ES-I3 (cell line): ENCODE measurements around the gene BLVRA.

ENCODE experiments used
- H3K36me3 ChIP-seq: 2 replicates; pipeline ENCODE4 v1.6.1; 2013; ENCODE audit warnings: mild to moderate bottlenecking, low read length, control low read depth, moderate library complexity; ENCODE audit not compliant: insufficient read depth
- H3K4me1 ChIP-seq: 2 replicates; pipeline ENCODE4 v1.6.1; 2013; ENCODE audit warnings: mild to moderate bottlenecking, control low read depth, low read length; ENCODE audit not compliant: insufficient read depth
- H3K9ac ChIP-seq: 2 replicates; pipeline ENCODE4 v1.6.1; 2013; ENCODE audit warnings: low read depth, mild to moderate bottlenecking, low read length, moderate library complexity
- H3K9me3 ChIP-seq: 2 replicates; pipeline ENCODE4 v1.6.1; 2013; ENCODE audit warnings: mild to moderate bottlenecking, low read length, moderate library complexity; ENCODE audit not compliant: control insufficient read depth, insufficient read depth

Gene BLVRA

DNA sequence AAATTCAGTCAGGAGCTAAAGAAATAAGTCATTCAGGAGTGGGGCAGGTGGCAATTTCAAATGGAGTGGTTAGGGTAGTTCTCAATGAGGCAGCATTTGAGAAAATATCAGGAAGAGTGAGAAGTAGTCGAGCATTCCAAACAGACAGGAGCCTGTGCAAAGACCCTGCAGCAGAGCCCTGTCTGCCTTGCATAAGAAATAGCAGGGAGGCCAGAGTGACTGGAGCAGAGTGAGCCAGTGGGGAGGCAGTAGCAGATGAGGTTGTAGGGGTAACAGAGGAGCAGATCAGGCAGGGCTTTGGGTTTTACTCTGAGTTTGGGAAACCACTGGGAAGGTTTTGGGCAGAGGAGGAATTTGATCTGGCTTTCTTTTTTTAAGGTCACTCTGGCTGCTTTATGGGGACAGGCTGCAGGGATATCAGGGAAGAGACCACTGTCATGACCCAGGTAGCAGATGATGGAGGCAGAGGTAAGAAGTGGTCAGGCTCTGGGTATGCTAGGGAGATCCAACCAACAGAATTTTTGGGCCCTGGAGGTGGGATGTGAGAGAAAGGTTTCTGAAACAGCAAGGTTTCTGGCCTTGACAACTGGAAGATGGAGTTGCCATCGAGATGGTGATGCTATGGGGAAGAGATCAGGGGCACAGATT is 1.3 kb upstream of the BLVRA start:
- H3K4me1 ChIP-seq: peaks cover 4% of the 10 kb centered on the region; the same call in 1 of the 2 replicates
- H3K9ac ChIP-seq: 0 out of 2 replicates have a peak overlapping the region, but pooled peaks have one; percentile 78
- no peaks in the 10 kb centered on the region for H3K9me3 ChIP-seq
- no peaks in the 10 kb centered on the region for H3K36me3 ChIP-seq

DNA sequence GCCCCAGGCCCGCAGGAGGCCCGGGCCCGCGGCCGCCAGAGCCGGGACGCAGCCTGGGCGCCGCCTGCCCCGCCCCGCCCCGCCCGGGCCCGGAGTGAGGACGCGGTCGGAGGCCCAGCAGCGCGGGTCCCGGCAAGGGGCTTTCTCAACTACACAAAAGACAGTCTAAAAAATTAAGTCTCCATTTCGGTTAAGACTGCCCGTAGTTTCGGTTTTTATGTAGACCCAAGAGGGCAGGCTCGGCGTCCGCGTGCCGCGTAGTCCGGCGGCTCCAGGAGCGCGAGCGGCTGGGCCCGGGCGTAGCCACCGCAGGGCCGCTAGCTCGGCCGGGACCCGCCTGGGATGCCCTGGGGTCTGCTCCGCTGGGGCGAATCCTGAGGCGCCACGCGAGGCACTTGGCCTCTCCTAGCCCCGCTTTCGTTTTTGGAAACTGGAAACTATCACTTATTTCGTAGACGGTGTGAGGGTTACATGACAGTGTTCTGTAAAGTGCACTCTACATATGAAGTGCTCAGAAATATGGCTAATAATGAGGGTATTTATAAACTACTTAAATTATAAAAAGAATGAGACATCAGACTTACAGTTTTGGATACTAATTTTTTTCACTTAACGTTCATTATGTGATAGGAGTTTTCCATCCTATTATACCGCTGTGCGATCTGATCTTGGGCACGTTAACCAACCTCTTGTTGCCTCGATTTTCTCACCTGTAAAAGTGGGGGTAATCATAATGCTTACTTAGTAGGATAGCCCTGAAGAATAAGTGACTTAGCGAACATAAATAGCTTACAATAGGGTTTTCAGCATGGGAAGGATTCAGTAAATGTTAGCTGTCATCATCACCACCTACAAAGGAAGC is 573 bp downstream of the BLVRA start:
- H3K4me1 ChIP-seq: peaks cover 15% of the 10 kb centered on the region
- no peaks in the 10 kb centered on the region for H3K36me3 ChIP-seq
- H3K9me3 ChIP-seq: no peaks in the 10 kb centered on the region
- H3K9ac ChIP-seq: peak overlapping the region; percentile 78

DNA sequence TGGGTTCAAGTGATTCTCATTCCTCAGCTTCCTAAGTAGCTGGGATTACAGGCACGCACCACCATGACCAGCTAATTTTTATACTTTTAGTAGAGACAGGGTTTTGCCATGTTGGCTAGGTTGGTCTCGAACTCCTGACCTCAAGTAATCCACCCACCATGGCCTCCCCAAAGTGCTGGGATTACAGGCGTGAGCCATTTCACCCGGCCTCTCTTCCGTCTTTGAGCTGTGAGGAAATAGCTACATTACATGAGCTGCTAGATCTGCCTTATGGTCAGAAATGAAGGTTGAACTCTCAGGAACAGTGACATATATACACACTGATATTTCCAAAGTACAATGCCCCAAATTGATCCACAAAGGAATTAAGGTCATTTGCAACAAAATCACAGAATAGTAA is 2.4 kb downstream of the BLVRA start:
- Histone ChIP-seq H3K4me1 (peaks cover 22% of the 10 kb centered on the region), H3K36me3 (no peaks in the 10 kb centered on the region), H3K9ac (no peak overlapping the region), H3K9me3 (no peaks in the 10 kb centered on the region)

DNA sequence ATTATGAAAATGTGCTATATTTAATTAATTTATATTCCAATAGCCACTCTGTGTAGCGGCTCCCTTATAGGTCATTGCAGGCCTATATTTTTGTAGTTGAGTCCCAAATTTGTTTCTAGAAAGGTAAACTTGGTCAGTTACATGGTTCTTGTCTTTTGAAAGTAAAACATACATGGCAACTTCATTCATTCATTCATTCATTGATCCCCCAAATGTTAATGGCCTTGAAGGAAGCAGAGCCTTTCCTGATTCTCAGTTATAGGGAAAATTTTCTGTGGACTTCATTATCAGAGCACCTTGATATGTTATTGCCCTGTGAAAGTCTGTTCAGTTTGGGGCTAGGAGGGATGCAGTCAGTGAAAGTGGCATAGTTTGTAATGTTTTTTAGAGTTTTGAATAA is 2.9 kb downstream of the BLVRA start:
- Histone ChIP-seq H3K36me3 (no peaks in the 10 kb centered on the region), H3K4me1 (peaks cover 22% of the 10 kb centered on the region), H3K9me3 (no peaks in the 10 kb centered on the region), H3K9ac (no peak overlapping the region)

DNA sequence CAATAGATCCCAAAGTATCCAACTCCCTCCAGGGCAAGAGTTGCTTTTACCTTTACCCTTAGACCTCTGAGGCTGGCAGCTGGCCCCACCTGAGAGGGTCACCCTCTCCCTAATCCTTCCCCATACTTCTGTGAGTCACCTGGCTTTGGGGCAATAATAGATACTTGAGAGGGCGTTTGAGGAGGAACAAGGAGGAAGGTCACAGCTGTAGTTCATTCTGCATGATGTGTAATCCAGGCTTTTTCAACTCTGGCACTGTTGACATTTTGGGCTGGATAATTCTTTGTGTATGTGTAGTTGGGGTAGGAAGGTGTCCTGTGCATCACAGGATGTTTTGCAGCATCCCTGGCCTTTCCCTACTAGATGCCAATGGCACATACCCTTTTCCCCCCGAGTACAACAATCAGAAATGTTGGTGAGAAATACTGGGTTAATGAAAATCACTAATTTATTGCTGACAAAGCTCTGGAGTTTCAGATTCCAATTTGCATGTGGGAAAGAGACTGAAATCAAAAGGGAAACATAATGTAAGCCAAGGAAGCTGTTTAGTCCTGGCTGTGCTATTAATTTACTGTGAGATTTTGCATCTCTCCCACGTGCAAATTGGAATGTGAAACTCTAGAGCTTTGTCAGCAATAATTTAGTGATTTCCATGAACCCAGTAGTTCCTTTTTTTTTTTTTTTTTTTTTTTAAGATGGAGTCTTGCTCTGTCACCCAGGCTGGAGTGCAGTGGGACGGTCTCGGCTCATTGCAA is 3.6 kb downstream of the BLVRA start:
- no peak overlapping the region for H3K9ac ChIP-seq
- H3K9me3 ChIP-seq: no peaks in the 10 kb centered on the region
- no peaks in the 10 kb centered on the region for H3K36me3 ChIP-seq
- peaks cover 18% of the 10 kb centered on the region for H3K4me1 ChIP-seq

DNA sequence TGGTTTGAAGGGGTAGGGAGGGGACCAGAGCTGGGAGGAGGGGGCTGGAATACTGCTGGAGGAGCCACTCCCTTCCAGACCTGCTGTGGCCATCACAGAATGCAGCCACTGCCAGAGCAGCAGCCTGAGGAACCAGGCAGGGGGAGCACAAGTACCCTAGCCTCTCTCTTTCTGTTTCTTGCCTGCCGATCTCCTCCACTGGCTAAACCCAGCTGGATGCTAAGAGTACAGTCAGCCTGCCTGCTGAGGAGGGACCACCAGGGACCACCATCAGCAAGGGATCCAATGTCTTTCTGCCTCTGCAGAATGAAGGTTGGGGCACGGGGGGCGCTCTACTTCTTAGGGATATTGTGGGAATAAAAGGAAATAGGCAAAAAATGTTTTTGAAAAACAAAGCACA is 4.7 kb downstream of the BLVRA start:
- H3K36me3 ChIP-seq: no peaks in the 10 kb centered on the region
- no peaks in the 10 kb centered on the region for H3K9me3 ChIP-seq
- H3K9ac ChIP-seq: no peak overlapping the region
- peaks cover 18% of the 10 kb centered on the region for H3K4me1 ChIP-seq

DNA sequence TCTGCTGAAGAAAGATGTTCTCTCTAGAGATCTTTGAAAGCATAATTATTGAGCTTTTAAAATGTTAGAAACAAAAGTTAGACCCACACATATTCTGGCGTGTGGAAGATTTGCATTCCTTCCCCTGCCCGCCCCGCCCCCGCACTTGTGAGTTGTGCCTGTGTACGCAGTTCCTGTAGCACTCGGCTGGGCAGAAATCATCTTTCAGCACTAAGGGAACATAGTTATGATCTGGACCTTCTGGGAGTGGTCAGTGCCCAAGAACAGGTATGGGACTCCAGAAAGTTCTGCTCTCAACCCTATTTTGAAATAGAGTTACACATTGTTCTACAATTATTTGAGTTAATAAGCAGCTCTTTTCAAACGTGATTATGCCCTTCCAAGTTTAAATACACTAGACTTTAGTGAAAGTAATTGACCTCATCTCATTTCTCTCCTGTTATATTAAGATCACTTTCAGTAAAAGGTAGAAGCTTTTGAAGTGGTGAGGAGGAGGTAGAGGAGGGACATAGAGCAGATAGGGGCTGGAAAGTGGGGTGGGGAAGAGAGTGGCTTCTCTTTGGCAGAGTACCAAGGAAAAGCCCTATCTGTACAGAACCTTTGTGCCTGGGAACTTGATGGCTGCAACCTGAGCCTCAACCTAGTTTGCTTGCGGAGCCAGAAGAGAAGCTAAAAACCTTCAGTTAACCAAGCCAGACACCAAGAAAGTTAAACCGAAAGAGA is 5.7 kb downstream of the BLVRA start:
- H3K36me3 ChIP-seq: no peaks in the 10 kb centered on the region
- no peaks in the 10 kb centered on the region for H3K9me3 ChIP-seq
- H3K9ac ChIP-seq: no peak overlapping the region
- H3K4me1 ChIP-seq: peaks cover 18% of the 10 kb centered on the region

DNA sequence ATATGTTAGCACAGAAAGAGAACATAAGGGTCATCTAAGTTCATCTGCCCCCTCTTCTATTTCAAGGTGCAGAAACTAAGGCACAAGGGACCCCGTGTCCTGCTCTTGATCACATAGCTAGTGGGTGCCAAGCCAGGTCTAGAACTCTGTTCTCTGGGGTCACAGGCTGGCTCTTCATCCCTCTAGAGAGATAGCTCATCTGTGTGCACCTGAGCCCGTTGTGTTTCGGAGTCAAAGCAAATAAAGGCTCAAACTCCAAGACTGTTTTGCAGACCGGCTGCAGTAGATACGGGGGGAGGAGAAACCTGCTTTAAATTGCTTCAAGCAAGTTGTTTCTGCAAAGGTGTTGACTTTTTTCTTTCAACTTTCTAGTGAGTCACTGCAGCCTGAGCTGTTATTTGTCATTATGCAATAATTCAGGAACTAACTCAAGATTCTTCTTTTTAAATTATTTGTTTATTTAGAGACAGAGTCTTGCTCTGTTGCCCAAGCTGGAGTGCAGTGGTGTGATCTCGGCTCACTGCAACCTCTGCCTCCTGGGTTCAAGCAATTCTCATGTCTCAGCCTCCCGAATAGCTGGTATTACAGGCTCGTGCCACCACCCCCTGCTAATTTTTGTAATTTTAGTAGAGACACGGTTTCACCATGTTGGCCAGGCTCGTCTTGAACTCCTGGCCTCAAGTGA is 6.5 kb downstream of the BLVRA start:
- Histone ChIP-seq H3K36me3 (no peaks in the 10 kb centered on the region), H3K4me1 (peaks cover 18% of the 10 kb centered on the region), H3K9me3 (no peaks in the 10 kb centered on the region), H3K9ac (no peak overlapping the region)

DNA sequence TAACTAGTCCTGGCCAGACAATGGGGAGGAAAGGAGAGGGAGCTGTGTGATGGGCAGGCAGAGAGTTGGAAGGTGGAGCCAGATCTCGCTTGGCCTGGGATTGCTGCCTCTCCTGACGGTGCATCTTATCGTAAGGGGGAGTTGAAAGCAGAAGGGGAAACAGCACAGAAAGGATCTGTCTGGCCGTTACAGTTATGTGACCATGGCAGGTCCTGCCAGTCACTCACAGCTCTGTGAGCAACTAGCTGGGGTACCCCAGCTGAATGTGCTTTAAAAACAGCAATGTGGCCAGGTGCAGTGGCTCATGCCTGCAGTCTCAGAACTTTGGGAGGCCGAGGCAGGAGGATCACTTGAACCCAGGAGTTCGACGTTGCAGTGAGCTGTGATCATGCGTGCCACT is 8.1 kb downstream of the BLVRA start:
- no peaks in the 10 kb centered on the region for H3K36me3 ChIP-seq
- no peaks in the 10 kb centered on the region for H3K9me3 ChIP-seq
- H3K4me1 ChIP-seq: peaks cover 18% of the 10 kb centered on the region
- H3K9ac ChIP-seq: no peak overlapping the region

DNA sequence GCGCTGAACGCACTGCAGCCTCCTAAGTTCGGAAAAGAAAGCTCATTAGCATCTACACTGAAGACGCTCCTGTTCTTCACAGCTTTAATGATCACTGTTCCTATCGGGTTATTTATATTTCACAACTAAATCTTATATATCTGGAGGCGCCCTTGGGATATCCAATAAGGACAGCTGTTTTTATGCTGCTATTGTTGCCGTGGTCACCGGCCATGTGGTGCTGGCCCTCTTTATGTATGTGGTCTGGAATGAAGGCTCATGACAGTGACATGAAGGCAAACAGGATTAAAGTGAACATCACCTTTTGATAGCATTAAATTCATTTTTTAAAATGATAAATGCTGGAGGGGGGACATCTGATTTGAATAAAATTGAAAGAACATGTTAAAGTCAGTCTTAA is 8.8 kb downstream of the BLVRA start:
- Histone ChIP-seq H3K9me3 (no peaks in the 10 kb centered on the region), H3K4me1 (peaks cover 18% of the 10 kb centered on the region)

DNA sequence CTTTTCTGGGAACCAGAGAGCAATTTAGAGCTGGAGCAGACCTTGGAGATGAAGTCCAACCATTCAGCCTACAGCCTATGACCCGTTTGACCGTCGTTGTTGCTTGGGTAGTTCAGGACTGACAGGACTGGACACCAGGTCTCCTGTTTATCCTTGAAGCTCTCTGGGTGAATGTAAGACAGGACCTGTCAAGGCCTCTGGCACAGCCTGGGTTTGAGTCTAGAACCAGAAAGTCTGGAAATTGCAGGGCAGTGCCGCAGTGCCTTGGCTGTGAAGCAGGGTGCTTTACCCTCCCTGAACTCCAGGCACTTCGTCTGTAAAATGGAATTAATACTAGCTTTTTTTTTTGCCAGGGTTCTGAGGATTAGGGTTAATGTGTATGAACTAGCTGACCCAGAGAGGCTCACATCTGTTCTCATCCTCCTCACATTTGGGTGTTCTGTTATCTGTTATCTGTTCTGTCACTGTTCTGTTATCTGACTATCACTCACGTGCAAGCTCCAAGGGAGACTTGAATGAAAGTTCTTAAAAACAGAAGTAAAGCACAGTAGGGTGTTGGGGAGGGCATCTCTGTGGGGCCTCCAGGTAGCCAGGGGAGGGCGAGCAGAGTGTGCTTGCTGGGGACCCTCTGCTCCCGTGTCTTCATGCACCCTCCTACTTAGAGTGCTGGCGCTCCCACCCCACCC is 9.9 kb downstream of the BLVRA start:
- H3K4me1 ChIP-seq: peaks cover 13% of the 10 kb centered on the region
- no peaks in the 10 kb centered on the region for H3K36me3 ChIP-seq
- no peaks in the 10 kb centered on the region for H3K9me3 ChIP-seq
- no peak overlapping the region for H3K9ac ChIP-seq

More for the DNA sequence above, 8.8 kb downstream of the BLVRA start:
- no peak overlapping the region for H3K9ac ChIP-seq
- H3K36me3 ChIP-seq: no peaks in the 10 kb centered on the region

DNA sequence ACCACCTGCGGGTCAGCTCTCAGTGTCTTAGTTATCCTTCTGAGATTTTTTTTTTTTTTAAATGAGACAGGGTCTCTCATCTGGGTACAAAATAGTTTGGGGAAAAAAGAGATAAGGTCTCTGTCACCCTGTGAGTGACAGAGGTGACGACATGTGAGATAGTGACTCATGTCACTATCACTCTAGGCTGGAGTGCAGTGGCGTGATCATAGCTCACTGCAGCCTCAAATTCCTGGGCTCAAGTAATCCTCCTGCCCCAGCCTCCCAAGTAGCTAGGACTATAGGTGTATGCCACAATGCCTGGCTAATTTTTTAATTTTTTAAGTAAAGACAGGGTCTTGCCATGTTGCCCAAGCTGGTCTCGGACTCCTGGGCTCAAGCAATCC is 10.4 kb downstream of the BLVRA start:
- Histone ChIP-seq H3K4me1 (peaks cover 8% of the 10 kb centered on the region), H3K9me3 (no peaks in the 10 kb centered on the region), H3K9ac (no peak overlapping the region), H3K36me3 (no peaks in the 10 kb centered on the region)

DNA sequence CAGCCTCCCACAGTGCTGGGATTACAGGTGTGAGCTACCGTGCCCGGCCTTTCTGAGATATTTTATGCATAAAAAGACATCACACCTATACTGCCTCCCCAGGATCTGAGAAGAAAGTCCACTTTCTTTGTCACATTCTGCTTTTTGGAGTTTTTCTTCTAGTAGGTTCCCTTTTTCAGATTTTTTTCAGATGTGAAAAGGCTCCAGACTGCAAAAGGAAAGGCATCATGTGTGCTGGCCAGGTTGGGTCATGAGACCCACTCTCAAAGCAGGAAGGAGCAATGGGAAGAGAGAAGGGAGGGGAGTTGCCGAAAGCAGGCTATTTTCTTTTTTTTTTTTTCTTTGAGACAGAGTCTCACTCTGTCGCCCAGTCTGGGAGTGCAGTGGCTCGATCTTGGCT is 10.8 kb downstream of the BLVRA start:
- Histone ChIP-seq H3K9me3 (no peaks in the 10 kb centered on the region), H3K9ac (no peak overlapping the region), H3K4me1 (peaks cover 5% of the 10 kb centered on the region), H3K36me3 (no peaks in the 10 kb centered on the region)
